Calu3 (cell line): Measurements from ENCODE around the gene MOV10L1. TPM values are rescaled to one million over a fixed set of nuclear protein-coding genes. Genes with fewer than 3 reads are reported as not detected.

ENCODE experiments used
- BruUV-seq: library from RNA; stranded (reverse); fragments of 400-500 nt; replicated peaks from 2 replicates; lab custom pipeline; 2021; lab: Mats Ljungman, UMichigan
- CTCF ChIA-PET: fragments of 300-600 bp; sonication (Branson Sonifier 250); formaldehyde crosslinking; loops from one replicate; lab custom pipeline; 2022; ENCODE audit warnings: antibody characterized with exemption; lab: Charles Lee
- DNase-seq: peaks from one replicate; pipeline ENCODE4 v3.0.0; 2022
- H3K27ac Mint-ChIP-seq: one replicate; pipeline ENCODE4 v1.8.0; 2022; ENCODE audit warnings: mixed read lengths; ENCODE audit not compliant: unreplicated experiment
- H3K27me3 Mint-ChIP-seq: one replicate; pipeline ENCODE4 v1.8.0; 2022; ENCODE audit warnings: mixed read lengths; ENCODE audit not compliant: unreplicated experiment
- H3K36me3 Mint-ChIP-seq: one replicate; pipeline ENCODE4 v1.8.0; 2022; ENCODE audit warnings: mild to moderate bottlenecking, moderate library complexity, mixed read lengths; ENCODE audit not compliant: insufficient read depth, unreplicated experiment
- H3K4me1 Mint-ChIP-seq: one replicate; pipeline ENCODE4 v1.8.0; 2022; ENCODE audit warnings: mild to moderate bottlenecking, low read depth, mixed read lengths; ENCODE audit not compliant: unreplicated experiment
- H3K4me3 Mint-ChIP-seq: one replicate; pipeline ENCODE4 v1.8.0; 2022; ENCODE audit warnings: mild to moderate bottlenecking, low read depth, moderate library complexity, mixed read lengths; ENCODE audit not compliant: unreplicated experiment
- H3K9me3 Mint-ChIP-seq: one replicate; pipeline ENCODE4 v1.8.0; 2022; ENCODE audit warnings: low read depth, mixed read lengths; ENCODE audit not compliant: unreplicated experiment
- CTCF ChIP-seq: fragments of 200-600 bp; IDR thresholded peaks from one replicate; pipeline ENCODE4 v1.8.0; 2022; ENCODE audit warnings: antibody characterized with exemption; ENCODE audit not compliant: unreplicated experiment
- intact Hi-C: fragments of 100-400 bp; cut with micrococcal nuclease; formaldehyde crosslinking; loops from one replicate; pipeline ENCODE4 v1.10.0; 2022; ENCODE audit not compliant: unreplicated experiment
- total RNA-seq: library from RNA; stranded (reverse); gene quantifications from 2 replicates; pipeline ENCODE4 v1.2.3, GENCODE V29; 2022

MOV10L1 gene
- total RNA-seq, 1 experiment from 2014 or later: not detected

- H3K4me3 Mint-ChIP-seq: no peak overlapping the region
- peaks cover 9% of the 10 kb centered on the region for H3K9me3 Mint-ChIP-seq
- DNase-seq: no peak
- no peak for TF ChIP-seq CTCF
- peaks cover 45% of the 10 kb centered on the region for H3K27me3 Mint-ChIP-seq
- BruUV-seq: no TSS peak
- no peak overlapping the region for H3K27ac Mint-ChIP-seq
- no peaks in the 10 kb centered on the region for H3K36me3 Mint-ChIP-seq
- CTCF ChIA-PET: interaction anchor here (0.5 kb wide), 1 partner anchor 34 kb away, joined by 3 read pairs; no protein-coding TSS in a partner anchor
- intact Hi-C loops: no loop called here
- no peaks in the 10 kb centered on the region for H3K4me1 Mint-ChIP-seq
These were observed 1.4 kb downstream of the MOV10L1 start for GRCh38 chr22:50091092-50091768.

- Mint-ChIP-seq H3K27ac (no peak overlapping the region), H3K9me3 (peaks cover 6% of the 10 kb centered on the region), H3K27me3 (peaks cover 57% of the 10 kb centered on the region), H3K36me3 (no peaks in the 10 kb centered on the region), H3K4me3 (no peak overlapping the region), H3K4me1 (no peaks in the 10 kb centered on the region)
- intact Hi-C loops: no loop called here
- no peak for TF ChIP-seq CTCF
- DNase-seq: no peak
- CTCF ChIA-PET: no interaction called here
- no TSS peak for BruUV-seq
These were observed 2.5 kb downstream of the MOV10L1 start for GRCh38 chr22:50092342-50092741.

GRCh38 chr22:50098052-50098451 lies 8.2 kb downstream of the MOV10L1 start:
- no peak overlapping the region for H3K4me3 Mint-ChIP-seq
- no TSS peak for BruUV-seq
- intact Hi-C loops: no loop called here
- no peaks in the 10 kb centered on the region for H3K36me3 Mint-ChIP-seq
- peaks cover 2% of the 10 kb centered on the region for H3K9me3 Mint-ChIP-seq
- peaks cover 70% of the 10 kb centered on the region for H3K27me3 Mint-ChIP-seq
- DNase-seq: no peak
- H3K4me1 Mint-ChIP-seq: no peaks in the 10 kb centered on the region
- no peak overlapping the region for H3K27ac Mint-ChIP-seq
- CTCF ChIA-PET: no interaction called here
- no peak for TF ChIP-seq CTCF

GRCh38 chr22:50101870-50102565 lies 12.2 kb downstream of the MOV10L1 start:
- Mint-ChIP-seq H3K27ac (no peak overlapping the region), H3K9me3 (no peaks in the 10 kb centered on the region), H3K36me3 (no peaks in the 10 kb centered on the region), H3K27me3 (peaks cover 44% of the 10 kb centered on the region), H3K4me3 (no peak overlapping the region), H3K4me1 (no peaks in the 10 kb centered on the region)
- DNase-seq: no peak
- CTCF ChIA-PET: no interaction called here
- TF ChIP-seq CTCF: no peak
- BruUV-seq: no TSS peak
- intact Hi-C loops: no loop called here
